Occipital lobe (tissue), 2 donors: ENCODE measurements around the gene TXNL4A. TPM values are rescaled to one million over a fixed set of nuclear protein-coding genes. Genes with fewer than 3 reads are reported as not detected.
"Not testable (repeated sequence)": the region's sequence is repeated elsewhere in the genome, so short reads cannot be mapped to it uniquely, and the experiment has no call there.

Source experiments
- DNase-seq: peaks from one replicate; lab custom pipeline; 2025; lab: John Stamatoyannopoulos, UW
- total RNA-seq: library from RNA; depleted of rRNA; stranded (reverse); fragments of >200 nt; gene quantifications from one replicate; pipeline ENCODE4 v1.2.3, GENCODE V29; 2014

TXNL4A gene
- total RNA-seq = 36.7 TPM

GRCh38 chr18:79988451-79989194 is at the start of gene TXNL4A:
TXNL4A (minus strand) TSS chr18:79988563; CDS start chr18:79988392, 171 bp downstream.
- DNase-seq = peak; percentile 81

DNA sequence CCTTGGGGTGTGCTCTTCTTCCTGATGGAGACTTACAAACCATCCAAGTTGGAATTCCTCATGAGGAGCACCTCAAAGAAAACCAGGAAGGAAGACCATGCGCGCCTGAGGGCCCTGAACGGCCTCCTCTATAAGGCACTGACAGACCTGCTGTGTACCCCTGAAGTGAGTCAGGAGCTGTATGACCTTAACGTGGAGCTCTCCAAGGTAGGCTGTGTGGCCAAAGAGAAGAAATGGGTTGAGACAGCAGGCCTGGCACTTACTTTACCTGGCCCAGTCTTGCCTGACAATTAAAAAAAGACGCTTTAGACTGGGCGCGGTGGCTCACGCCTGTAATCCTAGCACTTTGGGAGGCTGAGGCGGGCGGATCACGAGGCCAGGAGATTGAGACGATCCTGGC is 48.9 kb upstream of the TXNL4A start:
- no peak for DNase-seq

GRCh38 chr18:80035997-80036396 is 47.6 kb upstream of the TXNL4A start:
- DNase-seq = no peak

GRCh38 chr18:80034852-80035406 is 46.6 kb upstream of the TXNL4A start:
- no peak for DNase-seq

- DNase-seq = peak; percentile 99
Observed at GRCh38 chr18:80034068-80034851, 45.9 kb upstream of the TXNL4A start, which contains the start of gene RBFA. RBFA (plus strand) TSS chr18:80034434; CDS start chr18:80034496, 62 bp downstream.

DNA sequence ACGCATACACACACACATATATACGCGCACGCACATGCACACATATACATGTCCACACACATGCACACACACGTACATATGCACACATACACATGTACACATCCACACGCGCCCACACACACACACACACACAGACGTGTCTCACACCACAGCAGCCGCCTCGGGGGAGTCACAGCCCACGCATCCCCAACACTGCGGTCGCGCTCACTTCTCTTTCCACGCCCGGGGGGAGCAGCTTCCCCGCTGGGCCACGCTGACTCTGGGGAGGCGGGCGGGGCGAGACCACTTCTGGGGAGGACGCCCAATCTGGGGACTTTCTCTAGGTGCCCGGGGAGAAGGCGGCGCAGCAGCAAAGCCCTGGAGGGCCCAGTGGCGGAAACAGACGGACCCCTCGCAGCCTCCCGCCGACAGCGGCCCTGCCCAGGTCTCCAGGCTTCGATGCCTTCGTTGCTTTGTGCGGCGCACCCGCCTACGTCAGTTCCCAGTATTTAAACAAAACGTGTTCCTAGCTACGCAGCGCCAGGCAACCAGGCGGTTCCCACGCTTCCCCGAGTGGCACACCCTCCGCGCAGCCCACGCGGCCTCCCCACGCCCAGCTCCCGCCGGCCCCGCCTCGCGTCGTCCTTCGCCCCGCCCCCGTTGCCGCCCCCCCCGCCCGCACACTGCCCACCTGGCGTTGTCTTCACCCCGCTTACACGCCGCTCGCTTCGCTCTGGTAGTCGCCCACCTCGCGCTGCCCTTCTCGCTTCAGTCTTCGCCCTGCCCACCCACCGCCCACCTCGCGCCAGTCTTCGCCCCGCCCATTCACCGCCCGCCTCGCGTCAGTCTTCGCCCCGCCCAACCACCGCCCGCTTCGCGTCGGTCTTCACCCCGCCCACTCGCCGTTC is 45.1 kb upstream of the TXNL4A start:
- DNase-seq = no peak

GRCh38 chr18:80029690-80030089 is 41.3 kb upstream of the TXNL4A start:
- DNase-seq = no peak

DNA sequence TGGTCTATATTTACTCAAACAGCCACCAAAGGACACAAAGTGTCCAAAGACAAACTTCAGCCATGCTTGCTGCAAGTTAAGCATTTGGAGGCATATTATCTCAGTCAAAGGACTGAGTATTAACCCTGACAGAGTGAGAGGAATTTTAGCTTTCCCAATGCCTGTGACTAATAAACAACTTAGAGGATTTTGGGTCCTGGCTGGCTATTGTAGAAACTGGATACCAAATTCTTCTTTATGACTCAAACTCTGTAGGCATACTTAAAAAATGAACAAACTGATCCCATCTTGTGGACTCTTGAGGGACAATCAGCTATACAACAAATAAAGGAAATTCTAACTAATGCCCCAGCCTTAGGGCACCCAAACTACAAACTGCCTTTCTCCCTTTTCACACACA is 39.4 kb upstream of the TXNL4A start:
- DNase-seq = not testable (repeated sequence)

- no peak for DNase-seq
Observed at GRCh38 chr18:80026363-80026762, 38.0 kb upstream of the TXNL4A start.

- DNase-seq = no peak
Observed at GRCh38 chr18:80023173-80023572, 34.8 kb upstream of the TXNL4A start.

DNA sequence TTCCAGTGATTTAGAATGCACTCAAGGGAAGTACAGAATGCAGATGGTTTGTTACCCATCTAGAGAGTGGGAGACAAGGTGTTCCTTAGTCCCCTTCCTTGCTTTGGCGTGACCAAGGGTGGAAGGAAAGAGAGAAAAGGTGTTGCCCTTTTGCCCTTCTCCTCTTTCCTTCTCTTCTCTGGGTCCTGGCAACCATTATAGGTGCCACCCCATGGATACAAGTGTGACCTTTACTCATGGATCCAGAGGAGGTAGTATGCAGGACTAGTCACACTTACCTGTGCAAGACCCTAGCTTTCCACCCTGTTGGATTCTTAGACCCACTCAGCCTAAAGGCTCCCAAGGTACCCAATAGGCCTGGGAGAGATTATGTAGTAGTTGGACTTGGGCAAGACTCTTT is 34.2 kb upstream of the TXNL4A start:
- DNase-seq = no peak

DNA sequence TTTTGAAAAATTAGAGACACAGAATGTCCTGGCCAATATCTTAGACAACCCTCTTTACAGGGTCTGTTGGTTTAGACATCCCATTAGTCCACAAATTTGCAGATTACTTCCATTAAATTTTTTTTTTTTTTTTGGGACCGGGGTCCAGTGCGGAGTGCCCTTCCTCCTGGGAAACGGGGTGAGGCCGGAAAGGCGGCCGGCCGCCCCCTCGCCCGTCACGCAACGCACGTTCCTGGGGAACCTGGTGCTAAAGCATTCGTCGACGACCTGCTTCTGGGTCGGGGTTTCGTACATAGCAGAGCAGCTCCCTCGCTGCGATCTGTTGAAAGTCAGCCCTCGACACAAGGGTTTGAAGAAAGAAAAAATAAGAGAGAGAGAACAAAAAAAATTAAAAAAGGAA is 24.4 kb upstream of the TXNL4A start:
- DNase-seq = no peak

GRCh38 chr18:80011496-80012137 is 23.3 kb upstream of the TXNL4A start:
- DNase-seq = not testable (repeated sequence)

- no peak for DNase-seq
Observed at GRCh38 chr18:80010551-80010906, 22.2 kb upstream of the TXNL4A start.

GRCh38 chr18:80009661-80010550 is 21.5 kb upstream of the TXNL4A start:
- DNase-seq = peak; percentile 21

DNA sequence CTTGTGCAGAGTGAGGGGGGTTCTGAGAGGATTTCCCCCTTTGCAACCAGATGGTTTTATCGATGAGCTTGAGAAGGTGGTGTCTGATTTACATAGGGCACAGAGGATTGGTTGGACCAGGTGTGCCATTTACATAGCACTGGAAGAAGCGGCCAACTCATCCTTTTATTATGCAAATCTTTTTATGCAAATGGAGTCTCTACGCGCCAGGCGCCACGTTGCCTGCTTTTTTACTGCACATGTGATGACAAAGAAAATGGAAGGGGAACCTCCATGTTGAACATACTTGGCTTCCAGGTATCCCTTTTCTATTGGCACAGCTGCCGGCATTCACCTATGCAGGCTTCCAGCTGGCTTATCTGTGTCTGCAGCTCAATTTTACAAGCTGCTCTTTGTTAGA is 18.4 kb upstream of the TXNL4A start:
- no peak for DNase-seq

GRCh38 chr18:80004600-80005342 is 16.4 kb upstream of the TXNL4A start:
- DNase-seq = no peak

DNA sequence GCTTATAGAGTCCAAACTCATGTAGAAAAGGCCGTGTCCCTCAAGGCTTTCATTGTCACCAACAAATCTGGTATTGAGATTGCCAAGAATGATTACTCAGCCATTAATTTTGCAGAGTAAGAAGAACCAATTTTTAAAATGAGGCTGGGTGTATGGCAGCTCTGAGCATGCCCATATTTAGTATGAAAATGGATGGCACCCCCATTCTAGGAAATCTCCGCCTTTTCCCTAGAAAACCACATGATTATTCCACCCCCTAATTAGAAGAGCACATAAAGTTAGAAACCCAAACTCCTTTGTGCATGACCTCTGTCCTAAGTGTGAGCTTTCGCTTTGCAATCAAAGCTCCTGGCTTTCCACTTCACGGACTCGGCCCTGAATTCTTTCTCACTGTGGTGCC is 14.1 kb upstream of the TXNL4A start:
- no peak for DNase-seq

DNA sequence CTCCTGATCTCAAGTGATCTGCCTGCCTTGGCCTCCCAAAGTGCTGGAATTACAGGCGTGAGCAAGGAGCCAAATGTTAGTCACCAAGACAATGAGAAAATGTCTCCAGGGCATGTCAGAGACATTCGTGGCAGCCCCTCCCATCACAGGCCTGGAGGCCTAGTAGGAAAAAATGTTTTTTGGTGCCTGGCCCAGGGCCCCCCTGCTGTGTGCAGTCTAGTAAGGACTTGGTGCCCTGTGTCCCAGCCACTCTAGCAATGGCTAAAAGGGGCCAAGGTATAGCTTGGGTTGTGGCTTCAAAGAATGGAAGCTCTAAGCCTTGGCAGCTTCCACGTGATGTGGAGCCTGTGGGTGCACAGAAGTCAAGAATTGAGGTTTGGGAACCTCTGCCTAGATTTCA is 12.5 kb upstream of the TXNL4A start:
- no peak for DNase-seq
